ENCODE data around the gene NUDC. TPM values are rescaled to one million over a fixed set of nuclear protein-coding genes. Genes with fewer than 3 reads are reported as not detected.

NUDC gene
- total RNA-seq, 1 experiment from 2014 or later: 118 TPM

DNA sequence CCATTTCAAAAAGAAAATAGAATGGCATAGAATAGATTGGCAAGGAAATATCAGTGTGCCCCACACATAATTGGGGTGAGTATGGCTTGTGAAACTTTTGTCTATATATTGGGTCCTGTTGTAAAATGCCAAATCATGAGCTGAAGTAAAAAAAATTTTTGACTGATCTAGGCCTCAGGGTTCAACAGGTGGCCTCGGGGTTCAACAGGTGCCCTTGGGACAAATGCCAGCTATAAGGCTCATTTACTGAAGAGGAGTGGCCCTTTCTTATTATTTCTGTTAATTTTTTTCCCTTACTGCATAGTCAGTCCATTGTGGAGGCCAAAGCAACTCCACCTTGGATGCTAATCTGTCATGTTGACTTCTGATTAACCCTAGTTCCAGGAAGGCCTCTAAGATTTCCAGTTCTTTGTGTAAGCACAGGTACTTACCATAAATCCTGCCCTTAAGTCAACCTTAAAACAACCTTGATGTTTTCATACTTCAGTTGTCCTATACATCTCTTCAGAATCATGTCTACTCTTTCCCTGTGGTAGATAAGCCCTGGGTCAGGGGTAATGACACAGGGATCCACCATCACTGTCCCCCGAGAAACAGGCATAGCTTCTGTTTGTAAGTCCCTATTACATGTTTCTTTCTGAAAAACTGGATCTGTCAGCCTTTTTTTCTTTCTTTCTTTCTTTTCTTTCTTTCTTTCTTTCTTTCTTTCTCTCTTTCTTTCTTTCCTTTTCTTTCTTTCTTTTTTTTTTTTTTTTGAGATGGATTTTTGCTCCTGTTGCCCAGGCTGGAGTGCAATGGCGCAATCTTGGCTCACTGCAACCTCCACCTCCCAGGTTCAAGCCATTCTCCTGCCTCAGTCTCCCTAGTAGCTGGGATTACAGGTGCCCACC lies 55.3 kb downstream of the NUDC start:
- H2AK5ac ChIP-seq (ENCODE audit: insufficient read length, low read length): no peak overlapping the region
- no peak for TF ChIP-seq CTCF (conservative IDR thresholded peaks at IDR 0.05)
- H4K5ac ChIP-seq (ENCODE audit: insufficient read length, low read depth, low read length): no peak overlapping the region
- no peaks in the 10 kb centered on the region for H3K9me3 Mint-ChIP-seq
- no peak overlapping the region for H2BK120ac ChIP-seq (ENCODE audit: low read depth, low read length, poor library complexity, severe bottlenecking)
- H3T11ph ChIP-seq (ENCODE audit: low read length): no peak overlapping the region
- H3K56ac ChIP-seq (ENCODE audit: insufficient read length, low read depth, low read length): no peak overlapping the region
- no peak overlapping the region for H2BK15ac ChIP-seq (ENCODE audit: low read depth, low read length)
- no peaks in the 10 kb centered on the region for H3K36me3 Mint-ChIP-seq (ENCODE audit: insufficient read depth in 1 of 3, low read depth in 3 of 3)
- H4K8ac ChIP-seq (replicated peaks; ENCODE audit: insufficient read length, low read depth, low read length): no peak overlapping the region
- no peak overlapping the region for H3K9ac ChIP-seq (ENCODE audit: extremely low read depth, insufficient read length, low read length)
- H3K79me1 ChIP-seq (ENCODE audit: insufficient read depth, low read depth, low read length, poor library complexity, severe bottlenecking): no peaks in the 10 kb centered on the region
- no peak overlapping the region for H3K18ac ChIP-seq (ENCODE audit: insufficient read length, low read depth, low read length)
- H4K91ac ChIP-seq (ENCODE audit: insufficient read length, low read depth, low read length): no peak overlapping the region
- DNase-seq: no peak
- no peak overlapping the region for H2AFZ ChIP-seq (ENCODE audit: low read length)
- H3K9me3 ChIP-seq (ENCODE audit: control insufficient read depth, low read depth, low read length): no peaks in the 10 kb centered on the region
- H3K14ac ChIP-seq (ENCODE audit: insufficient read depth, low read length): no peak overlapping the region
- no peaks in the 10 kb centered on the region for H3K27me3 ChIP-seq (ENCODE audit: insufficient read depth, low read length)
- no peak overlapping the region for H2BK12ac ChIP-seq (ENCODE audit: insufficient read length, low read depth, low read length)
- no peak overlapping the region for H3K4ac ChIP-seq (ENCODE audit: low read depth, low read length)
- peaks cover 14 to 25% of the 10 kb centered on the region in 2 experiments for H3K4me1 Mint-ChIP-seq
- no peaks in the 10 kb centered on the region for H3K79me2 ChIP-seq (ENCODE audit: insufficient read depth, low read length)
- H2BK5ac ChIP-seq (ENCODE audit: insufficient read length, low read length): no peak overlapping the region
- whole genome bisulfite sequencing (ENCODE audit: extremely low coverage, insufficient read length, low lambda C conversion rate): no CpG with 5 or more reads among the region's 3 CpGs
- H3K27ac ChIP-seq (ENCODE audit: insufficient read length, low read depth, low read length): no peak overlapping the region
- H2BK20ac ChIP-seq (ENCODE audit: low read depth, low read length, poor library complexity, severe bottlenecking): no peak overlapping the region
- no peak overlapping the region for H3K4me3 Mint-ChIP-seq
- no peak overlapping the region for H3K23ac ChIP-seq (ENCODE audit: insufficient read length, low read depth, low read length)
- H3K4me1 ChIP-seq (ENCODE audit: insufficient read depth, low read length): no peaks in the 10 kb centered on the region
- no peaks in the 10 kb centered on the region; the same call in 1 of the 2 replicates for H3K27me3 Mint-ChIP-seq (ENCODE audit: low read depth)
- no peak overlapping the region for H3K4me2 ChIP-seq (ENCODE audit: insufficient read depth, insufficient read length, low read length)
- no peaks in the 10 kb centered on the region for H4K20me1 ChIP-seq (ENCODE audit: control insufficient read depth, insufficient read depth, insufficient read length)
- no peaks in the 10 kb centered on the region for H3K23me2 ChIP-seq (ENCODE audit: insufficient read length, low read depth, low read length, poor library complexity, severe bottlenecking)
- peak overlapping the region in 1 of 3 experiments; percentile 60; a peak in 2 of 7 replicates for H3K27ac Mint-ChIP-seq
